GM13977 (cell line): ENCODE data around the gene POLR3GL.

Source experiments
- DNase-seq: peaks from one replicate; pipeline ENCODE4 v3.0.0; 2012; ENCODE audit warnings: low spot score
- in situ Hi-C: fragments of 300-500 bp; cut with MboI; formaldehyde crosslinking; loops from one replicate; pipeline ENCODE4 v1.12.0; 2022; ENCODE audit warnings: low sequenced_read_pairs, low pct_unique_long_range_greater_than_20kb, mixed read lengths, inconsistent platforms; ENCODE audit not compliant: unreplicated experiment
- TF ChIP-seq, protein P1 (sequence below): IDR thresholded peaks from 2 replicates; pipeline ENCODE4 v1.5.1; 2012; ENCODE audit warnings: mild to moderate bottlenecking, control low read depth; ENCODE audit not compliant: insufficient read depth; ENCODE audit errors: extremely low read depth, missing control alignments

Gene POLR3GL

GRCh38 chr1:145992502-145992936 lies 28.0 kb downstream of the POLR3GL start:
- no peak for DNase-seq
- in situ Hi-C loops = no loop called here
- TF ChIP-seq, protein P1, sequence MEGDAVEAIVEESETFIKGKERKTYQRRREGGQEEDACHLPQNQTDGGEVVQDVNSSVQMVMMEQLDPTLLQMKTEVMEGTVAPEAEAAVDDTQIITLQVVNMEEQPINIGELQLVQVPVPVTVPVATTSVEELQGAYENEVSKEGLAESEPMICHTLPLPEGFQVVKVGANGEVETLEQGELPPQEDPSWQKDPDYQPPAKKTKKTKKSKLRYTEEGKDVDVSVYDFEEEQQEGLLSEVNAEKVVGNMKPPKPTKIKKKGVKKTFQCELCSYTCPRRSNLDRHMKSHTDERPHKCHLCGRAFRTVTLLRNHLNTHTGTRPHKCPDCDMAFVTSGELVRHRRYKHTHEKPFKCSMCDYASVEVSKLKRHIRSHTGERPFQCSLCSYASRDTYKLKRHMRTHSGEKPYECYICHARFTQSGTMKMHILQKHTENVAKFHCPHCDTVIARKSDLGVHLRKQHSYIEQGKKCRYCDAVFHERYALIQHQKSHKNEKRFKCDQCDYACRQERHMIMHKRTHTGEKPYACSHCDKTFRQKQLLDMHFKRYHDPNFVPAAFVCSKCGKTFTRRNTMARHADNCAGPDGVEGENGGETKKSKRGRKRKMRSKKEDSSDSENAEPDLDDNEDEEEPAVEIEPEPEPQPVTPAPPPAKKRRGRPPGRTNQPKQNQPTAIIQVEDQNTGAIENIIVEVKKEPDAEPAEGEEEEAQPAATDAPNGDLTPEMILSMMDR = no peak

DNA sequence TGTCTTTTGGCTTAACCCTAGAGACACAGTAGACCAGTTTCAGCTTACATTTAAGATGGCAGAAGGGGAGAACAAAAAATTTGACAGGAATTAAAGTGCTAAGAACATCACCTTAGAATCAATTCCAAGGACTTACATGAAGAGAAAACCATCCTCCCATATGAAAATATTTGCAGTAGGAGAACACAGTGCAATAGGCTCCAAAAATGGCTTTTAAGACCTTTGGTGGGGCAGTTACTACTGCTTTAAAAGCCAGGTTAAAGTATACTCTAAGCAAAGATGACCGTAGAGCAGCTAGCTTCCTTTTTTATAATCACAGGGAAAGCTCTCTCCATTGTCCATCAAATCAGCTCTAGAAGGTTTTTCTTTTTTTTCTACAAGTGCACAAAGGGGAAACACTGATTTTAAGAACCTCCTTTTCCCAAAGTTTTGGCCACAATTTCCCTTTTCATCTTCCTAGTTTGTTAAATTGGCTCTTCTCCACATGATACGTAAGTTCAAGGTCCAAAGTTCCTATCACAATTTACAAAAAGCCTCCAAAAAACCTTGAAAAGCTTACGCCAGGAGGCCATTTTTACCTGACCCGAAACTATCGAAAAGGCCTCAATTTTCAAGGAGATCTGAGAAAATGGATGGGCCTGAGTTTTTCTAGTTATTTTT lies 28.6 kb downstream of the POLR3GL start:
- in situ Hi-C loops = no loop called here
- TF ChIP-seq, protein P1 = no peak

GRCh38 chr1:145993618-145994390 lies 29.3 kb downstream of the POLR3GL start:
- in situ Hi-C loops = no loop called here
- DNase-seq = no peak
- TF ChIP-seq, protein P1 = no peak

More for the DNA sequence above, 28.6 kb downstream of the POLR3GL start:
- no peak for DNase-seq

DNA sequence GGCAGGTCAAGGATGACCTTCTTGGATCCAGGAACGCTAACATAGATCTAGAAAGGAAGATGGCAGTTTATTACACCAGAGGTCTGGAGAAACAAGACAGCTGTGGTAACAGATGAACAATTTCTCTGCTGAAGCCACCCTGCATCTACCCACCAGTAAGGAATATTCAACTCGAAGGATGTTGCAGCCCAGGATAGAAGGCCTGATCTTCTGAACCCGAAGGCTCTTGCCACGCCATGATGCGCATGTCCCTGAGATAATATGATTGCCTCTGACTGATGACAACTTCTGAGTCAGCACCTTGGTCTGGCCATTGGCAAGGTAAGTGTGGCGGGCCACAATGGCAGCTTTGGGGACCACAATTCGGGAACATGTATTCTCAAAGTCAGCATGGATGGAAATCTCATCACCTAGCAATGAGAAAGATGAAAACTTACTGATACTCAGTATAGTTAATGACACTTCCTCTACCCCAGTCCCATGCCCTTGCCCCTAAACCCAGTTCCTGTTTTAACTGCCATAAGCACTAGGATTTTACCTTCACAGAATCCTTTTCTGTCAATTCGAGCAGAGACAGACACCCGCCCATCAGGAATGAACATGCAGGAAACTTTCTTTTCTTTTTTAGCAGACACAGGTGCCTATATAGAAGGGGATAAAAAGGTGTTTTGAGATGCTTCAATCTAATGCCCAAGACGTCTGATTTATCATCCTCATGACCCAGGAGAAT lies 30.1 kb downstream of the POLR3GL start:
- TF ChIP-seq, protein P1 = no peak
- in situ Hi-C loops = no loop called here
- DNase-seq = no peak

GRCh38 chr1:145995148-145995881 lies 30.8 kb downstream of the POLR3GL start:
- TF ChIP-seq, protein P1 = no peak
- in situ Hi-C loops = no loop called here
- DNase-seq = no peak

- in situ Hi-C loops = no loop called here
- TF ChIP-seq, protein P1 = no peak
- no peak for DNase-seq
Measured at GRCh38 chr1:145995964-145996432, 31.5 kb downstream of the POLR3GL start.
